ENCODE results near the gene PRKCG. TPM values are rescaled to one million over a fixed set of nuclear protein-coding genes. Genes with fewer than 3 reads are reported as not detected.
"Not testable (repeated sequence)": the region's sequence is repeated elsewhere in the genome, so short reads cannot be mapped to it uniquely, and the experiment has no call there.

PRKCG gene
- total and polyA plus RNA-seq, 2 of the 8 experiments (the other 6 are each of a cell fraction or from before 2014, with no cell fraction given) = 6.1 to 10.6 TPM

GRCh38 chr19:53947624-53948023 is 65.6 kb downstream of the PRKCG start (continued):
- peak; percentile 65 to 74 for TF ChIP-seq RAD21 (IDR thresholded peaks at IDR 0.05 in 1 of 2, conservative IDR thresholded peaks at IDR 0.05 in 1 of 2; ENCODE audit: low read depth in 2 of 2, low read length in 2 of 2)
- TF ChIP-seq CHD2 (IDR thresholded peaks at IDR 0.05; ENCODE audit: low read length) = no peak
- TF ChIP-seq NRF1 (IDR thresholded peaks at IDR 0.05; ENCODE audit: low read depth, low read length) = no peak
- 0 out of 2 replicates have a peak, but pooled peaks have one; percentile 13 for TF ChIP-seq YY1 (IDR thresholded peaks at IDR 0.05; ENCODE audit: low read depth, low read length)
- TF ChIP-seq ASH2L (IDR thresholded peaks at IDR 0.05; ENCODE audit: low read length) = no peak
- TF ChIP-seq KDM1A (IDR thresholded peaks at IDR 0.05; ENCODE audit: borderline replicate concordance, low read length) = peak; percentile 59; the same call in 1 of the 2 replicates
- TF ChIP-seq TAF1 (IDR thresholded peaks at IDR 0.05; ENCODE audit: low read depth, low read length) = no peak
- no peak for TF ChIP-seq CBX5 (IDR thresholded peaks at IDR 0.05; ENCODE audit: low read depth, low read length)
- no peak for TF ChIP-seq EGR1 (IDR thresholded peaks at IDR 0.05; ENCODE audit: borderline replicate concordance, low read depth, low read length)
- no peak for TF ChIP-seq SP4 (IDR thresholded peaks at IDR 0.05; ENCODE audit: low read length)
- TF ChIP-seq KDM4A (IDR thresholded peaks at IDR 0.05; ENCODE audit: low read depth, low read length, severe bottlenecking) = no peak

GRCh38 chr19:53948611-53949010 is 66.6 kb downstream of the PRKCG start:
- H3K4me2 ChIP-seq (ENCODE audit: insufficient read depth in 1 of 2, low read depth in 2 of 2, low read length in 2 of 2); H3K14ac ChIP-seq (ENCODE audit: insufficient read length): not testable (repeated sequence)

More at GRCh38 chr19:53948611-53949010, 66.6 kb downstream of the PRKCG start:
- not testable (repeated sequence) for H3K23ac ChIP-seq (ENCODE audit: insufficient read length); H2BK5ac ChIP-seq (ENCODE audit: low read depth, low read length); H3K56ac ChIP-seq (replicated peaks; ENCODE audit: insufficient read length, low read depth, low read length); H3K36me3 ChIP-seq (ENCODE audit: control insufficient read depth in 2 of 4, insufficient read depth in 4 of 4, low read length in 3 of 4); H3K9ac ChIP-seq (replicated peaks in 1 of 4; ENCODE audit: extremely low read depth in 1 of 4, low read depth in 3 of 4, low read length in 3 of 4); H3K27me3 ChIP-seq (replicated peaks in 1 of 4; ENCODE audit: control insufficient read depth in 3 of 4, extremely low read depth in 1 of 4, insufficient read depth in 3 of 4, low read length in 3 of 4); H2BK15ac ChIP-seq (ENCODE audit: low read length); FAIRE-seq; H3K9me3 ChIP-seq (ENCODE audit: insufficient read depth in 2 of 2, low read depth in 1 of 2, low read length in 1 of 2); H3K4me3 ChIP-seq (ENCODE audit: extremely low read depth in 1 of 4, insufficient read depth in 2 of 4, low read depth in 3 of 4, low read length in 4 of 4); H3K23me2 ChIP-seq (ENCODE audit: low read depth, low read length); H2AK5ac ChIP-seq (ENCODE audit: low read depth, low read length); H4K91ac ChIP-seq (replicated peaks; ENCODE audit: insufficient read length, low read length); H2AFZ ChIP-seq (ENCODE audit: low read length); H4K5ac ChIP-seq (ENCODE audit: insufficient read length, low read depth, low read length); H2BK12ac ChIP-seq (ENCODE audit: low read depth, low read length); H3K4ac ChIP-seq (replicated peaks; ENCODE audit: insufficient read length, low read depth, low read length); H4K20me1 ChIP-seq (replicated peaks in 1 of 2; ENCODE audit: control insufficient read depth in 1 of 2, insufficient read depth in 2 of 2, low read length in 2 of 2); H4K8ac ChIP-seq (ENCODE audit: extremely low read depth, insufficient read depth, low read length); H3K79me1 ChIP-seq (ENCODE audit: low read depth, low read length); DNase-seq (ENCODE audit: low read depth in 1 of 2, low spot score in 2 of 2); H2BK120ac ChIP-seq (replicated peaks; ENCODE audit: low read depth, low read length); H3K18ac ChIP-seq (ENCODE audit: extremely low read depth, low read length); H2BK20ac ChIP-seq (ENCODE audit: low read length); H3K27ac ChIP-seq (ENCODE audit: low read depth, low read length); H3K79me2 ChIP-seq (ENCODE audit: control insufficient read depth in 1 of 2, insufficient read depth in 2 of 2, low read length in 2 of 2)
- H3K4me1 ChIP-seq (replicated peaks in 1 of 4; ENCODE audit: control insufficient read depth in 3 of 4, insufficient read depth in 4 of 4, low read length in 3 of 4) = peaks cover 0 to 13% (median 6%) of the 10 kb centered on the region in 4 experiments; a peak in 4 of 7 replicates
- POLR2A ChIA-PET (ENCODE audit: partially characterized antibody) = interaction anchor here (0.9 to 3.5 kb wide), 11 partner anchors 8 to 80 kb away, joined by 3 to 33 read pairs (median 4); no protein-coding TSS in a partner anchor
- 73% methylated on average over 5 of the region's 5 CpGs; no CpG with 5 or more reads in 1 of the 2 experiments for WGBS, 2 experiments (ENCODE audit: extremely low coverage in 1 of 2, insufficient coverage in 1 of 2, insufficient read length in 1 of 2, insufficient replicate concordance in 2 of 2, low coverage in 1 of 2, low lambda C conversion rate in 2 of 2, missing lambda C conversion rate in 1 of 2)
- CTCF ChIA-PET (ENCODE audit: partially characterized antibody) = interaction anchor here (0.8 to 3.9 kb wide), 24 partner anchors 11 to 147 kb away, joined by 3 to 33 read pairs (median 10); no protein-coding TSS in a partner anchor
